ENCODE results near the gene GBP2.
"Not testable (repeated sequence)": the region's sequence is repeated elsewhere in the genome, so short reads cannot be mapped to it uniquely, and the experiment has no call there.

GBP2 gene

GRCh38 chr1:89126602-89127565 lies 970 bp upstream of the GBP2 start:
- not testable (repeated sequence) for DNase-seq (ENCODE audit: low spot score)

DNA sequence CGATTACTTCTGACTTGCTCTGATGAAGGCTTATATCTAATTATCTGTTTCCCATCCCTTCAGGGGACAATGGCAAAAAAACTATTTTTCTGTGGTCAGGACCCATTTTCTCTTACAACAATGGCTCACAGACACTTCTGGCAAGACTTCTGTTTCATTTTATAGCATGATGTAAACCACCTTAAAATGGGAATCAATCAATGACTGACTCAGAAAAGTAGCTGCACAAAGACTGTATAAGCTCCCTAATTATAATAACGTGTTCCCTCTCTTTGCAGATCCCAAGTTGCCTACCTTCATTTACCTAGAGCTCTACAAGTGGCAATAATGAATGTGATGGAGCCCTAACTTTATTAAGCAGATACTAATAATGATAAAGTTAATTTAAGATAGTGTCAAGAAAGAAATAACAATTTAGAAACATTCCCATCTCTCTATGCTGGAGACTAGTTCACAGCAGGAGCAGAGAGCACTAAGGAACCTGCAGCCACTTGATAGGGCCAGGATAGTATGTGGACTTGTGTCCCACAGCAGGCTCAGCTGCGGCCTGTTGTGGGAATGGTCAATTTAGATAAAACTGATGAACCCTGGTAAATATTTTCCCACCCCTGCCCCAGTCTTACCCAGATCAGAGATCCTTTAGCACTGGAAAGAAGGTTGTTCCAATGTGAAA lies 538 bp downstream of the GBP2 start:
- no peak for DNase-seq (ENCODE audit: low spot score)

DNA sequence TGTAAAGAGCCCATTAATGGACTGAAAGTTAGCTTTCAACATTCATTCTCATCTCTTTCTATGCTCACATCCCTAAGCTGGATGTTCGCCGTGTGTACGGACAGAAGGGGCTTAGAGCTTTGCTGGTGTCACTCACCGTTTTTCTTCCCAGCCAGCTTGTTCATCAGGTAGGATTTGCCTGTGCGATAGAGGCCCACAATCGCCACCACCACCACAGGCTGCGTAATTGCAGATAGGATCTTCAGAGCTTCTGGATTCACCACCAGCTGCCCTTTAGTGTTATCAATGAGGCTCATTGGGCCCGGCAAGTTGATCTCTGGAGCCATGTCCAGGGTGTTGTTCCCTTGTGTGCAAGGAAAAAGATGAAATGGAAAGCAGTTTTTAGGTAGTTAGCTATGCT lies 4.3 kb downstream of the GBP2 start:
- no peak for DNase-seq (ENCODE audit: low spot score)

DNA sequence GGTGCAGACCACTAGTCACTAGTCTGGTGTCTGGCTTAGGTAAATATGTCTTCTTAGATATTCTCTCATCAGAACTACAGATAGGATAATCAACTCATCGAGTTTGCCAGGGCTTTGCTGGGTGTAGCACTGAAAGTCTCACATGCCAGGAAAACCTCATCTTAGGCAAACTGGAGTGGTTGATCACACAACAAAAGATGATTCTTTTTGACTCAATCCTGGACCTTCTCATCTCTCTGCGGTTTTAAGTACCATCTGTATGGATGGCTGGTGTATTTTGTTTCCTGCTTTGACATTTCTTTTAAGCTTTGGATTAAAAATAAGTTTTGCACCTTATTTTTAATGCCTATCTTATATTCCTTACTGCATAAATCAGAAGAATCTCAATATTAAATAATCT lies 11.3 kb downstream of the GBP2 start:
- no peak for DNase-seq (ENCODE audit: low spot score)

DNA sequence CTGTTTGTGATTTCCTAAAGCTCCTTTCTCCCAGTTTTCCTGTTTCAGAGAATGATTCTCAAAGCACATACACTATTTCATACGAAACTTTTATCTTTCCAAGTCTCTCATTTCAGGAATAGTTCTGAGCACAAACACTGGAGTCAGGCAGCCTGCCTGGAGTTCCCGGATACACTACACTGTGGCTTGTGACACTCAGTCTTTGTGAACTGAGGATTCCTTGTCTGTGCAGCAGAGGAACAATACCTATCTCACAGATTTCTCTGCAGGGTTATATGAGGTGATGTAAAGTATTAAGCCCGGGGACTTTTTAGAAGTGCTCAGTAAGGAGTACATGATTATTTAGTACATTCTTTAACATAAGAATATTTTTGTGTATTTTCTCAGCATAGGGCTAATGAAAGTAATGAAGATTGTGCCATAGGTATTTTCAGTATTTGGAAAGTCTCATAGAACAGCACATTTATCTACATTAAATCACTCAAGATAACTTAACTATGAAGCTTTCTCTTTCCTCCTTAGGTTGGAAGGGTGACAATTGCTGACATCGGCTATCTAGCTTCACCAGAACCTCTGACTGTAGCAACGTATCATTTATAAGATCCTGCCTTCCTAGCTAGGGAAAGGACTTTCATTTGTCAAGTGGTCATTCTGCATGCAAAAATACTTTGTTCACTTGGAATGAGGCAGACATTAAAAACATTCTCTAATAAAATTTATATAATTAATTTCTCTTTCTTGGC lies 12.9 kb downstream of the GBP2 start:
- DNase-seq (ENCODE audit: low spot score) = no peak

GRCh38 chr1:89104687-89105086 lies 21.2 kb downstream of the GBP2 start:
- DNase-seq (ENCODE audit: low spot score) = no peak

DNA sequence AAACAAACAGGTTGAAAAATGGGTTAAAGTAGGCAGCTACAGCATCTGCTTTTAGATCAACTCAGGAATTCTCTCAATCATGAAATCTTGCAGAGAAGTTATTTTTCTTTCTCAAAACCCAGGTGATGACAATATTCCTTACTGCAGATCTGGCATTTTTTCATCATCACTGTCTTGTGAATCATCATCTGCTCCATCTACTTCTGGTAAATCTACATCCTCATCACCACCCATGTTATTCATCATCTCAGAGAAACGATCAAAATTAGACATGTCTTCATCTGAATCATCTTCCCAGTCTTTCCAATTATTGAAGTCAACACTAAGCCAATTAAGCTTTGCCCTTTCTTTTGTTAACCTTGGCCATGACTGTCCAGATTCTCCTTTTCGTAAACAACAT lies 21.8 kb downstream of the GBP2 start:
- DNase-seq (ENCODE audit: low spot score) = no peak

GRCh38 chr1:89102021-89102420 lies 23.9 kb downstream of the GBP2 start:
- no peak for DNase-seq (ENCODE audit: low spot score)

DNA sequence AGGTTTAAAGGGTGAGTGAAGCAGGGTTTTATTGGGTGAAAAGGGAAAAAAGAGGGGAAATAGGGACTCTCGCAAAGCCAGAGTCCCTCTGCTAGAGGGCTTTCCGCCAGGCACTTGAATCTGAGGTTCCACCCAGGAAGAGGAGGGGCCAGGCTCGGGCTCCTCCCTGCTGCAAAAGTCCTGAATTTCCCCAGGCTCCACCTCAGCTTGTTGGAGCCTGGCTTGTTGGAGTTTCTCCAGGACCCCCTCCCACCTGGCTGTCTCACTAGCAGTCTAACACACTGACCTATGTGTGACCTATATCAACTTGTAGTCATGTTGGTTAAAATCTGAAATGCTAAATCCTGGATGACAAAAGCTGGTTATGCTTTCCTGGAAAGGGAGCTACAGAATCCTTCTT lies 25.5 kb downstream of the GBP2 start:
- DNase-seq (ENCODE audit: low spot score) = no peak

GRCh38 chr1:89098857-89099256 lies 27.1 kb downstream of the GBP2 start:
- no peak for DNase-seq (ENCODE audit: low spot score)

DNA sequence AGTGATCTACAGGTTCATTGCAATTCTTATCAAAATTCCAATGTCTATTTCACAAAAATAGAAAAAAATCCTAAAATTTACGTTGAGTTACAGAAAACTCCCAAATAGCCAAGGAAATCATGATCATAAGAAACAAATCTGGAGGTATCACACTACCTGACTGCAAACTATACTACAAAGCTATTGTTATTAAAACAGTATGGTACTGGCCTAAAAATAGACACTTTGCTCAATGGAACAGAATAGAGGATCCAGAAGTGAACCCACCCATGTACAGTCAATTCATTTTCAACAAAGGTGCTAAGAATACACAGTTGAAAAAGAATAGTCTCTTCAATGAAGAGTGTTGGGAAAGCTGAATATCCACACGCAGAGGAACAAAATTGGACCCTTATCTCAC lies 30.2 kb downstream of the GBP2 start:
- DNase-seq (ENCODE audit: low spot score) = no peak

GRCh38 chr1:89089962-89090361 lies 36.0 kb downstream of the GBP2 start:
- no peak for DNase-seq (ENCODE audit: low spot score)

GRCh38 chr1:89088572-89088971 lies 37.3 kb downstream of the GBP2 start:
- DNase-seq (ENCODE audit: low spot score) = no peak

DNA sequence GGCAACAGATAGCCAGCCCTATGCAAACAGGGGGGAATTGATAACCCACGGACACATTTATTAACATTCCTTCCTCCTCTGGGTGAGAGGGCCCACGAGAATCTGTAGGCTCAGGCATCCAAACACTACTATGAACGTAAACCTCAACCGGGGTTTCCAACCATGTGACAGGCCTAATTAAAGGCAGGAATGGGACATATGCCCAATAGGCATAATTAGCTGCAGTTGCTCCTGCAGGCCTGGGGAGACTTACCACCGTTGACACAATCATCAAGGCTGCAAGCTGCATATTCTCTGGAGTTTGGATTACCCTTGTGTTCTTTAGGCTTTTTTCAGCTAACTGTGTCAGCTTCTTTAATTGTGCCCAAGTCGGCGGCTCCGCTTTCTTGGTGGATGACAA lies 38.7 kb downstream of the GBP2 start:
- no peak for DNase-seq (ENCODE audit: low spot score)

- no peak for DNase-seq (ENCODE audit: low spot score)
Observed at GRCh38 chr1:89085781-89086180, 40.1 kb downstream of the GBP2 start.

- no peak for DNase-seq (ENCODE audit: low spot score)
Observed at GRCh38 chr1:89081005-89081404, 44.9 kb downstream of the GBP2 start.

- not testable (repeated sequence) for DNase-seq (ENCODE audit: low spot score)
Observed at GRCh38 chr1:89080068-89080467, 45.8 kb downstream of the GBP2 start.

- DNase-seq (ENCODE audit: low spot score) = not testable (repeated sequence)
Observed at GRCh38 chr1:89072466-89073065, 53.3 kb downstream of the GBP2 start.

GRCh38 chr1:89070509-89070908 lies 55.4 kb downstream of the GBP2 start:
- no peak for DNase-seq (ENCODE audit: low spot score)

GRCh38 chr1:89069951-89070350 lies 56.0 kb downstream of the GBP2 start:
- DNase-seq (ENCODE audit: low spot score) = no peak

GRCh38 chr1:89068291-89068690 lies 57.6 kb downstream of the GBP2 start:
- no peak for DNase-seq (ENCODE audit: low spot score)

All from hematopoietic multipotent progenitor cell treated with erythropoietin and hydrocortisone succinate and interleukin-3 and kit ligand, for 17 days (in vitro differentiated cells).